Suprapubic skin (tissue), 4 donors: ENCODE results near the gene DPM1.

ENCODE experiments used
- CTCF ChIP-seq, 2 donors: fragments of 200-600 bp in 1 of 2; fragments of 450-650 bp in 1 of 2; sonication (generic) in 1 of 2; IDR thresholded peaks; one replicate each; pipeline ENCODE4 v1.5.1; 2016 to 2019; ENCODE audit warnings: antibody characterized with exemption in 2 of 2, mild to moderate bottlenecking in 1 of 2, moderate library complexity in 1 of 2
- EP300 ChIP-seq: sonication (generic); formaldehyde crosslinking; IDR thresholded peaks from one replicate; pipeline ENCODE4 v1.6.1; 2017; ENCODE audit warnings: antibody characterized with exemption
- POLR2AphosphoS5 ChIP-seq, 3 donors: sonication (generic); formaldehyde crosslinking; IDR thresholded peaks; one replicate each; pipeline ENCODE4 v1.6.1; 2017; ENCODE audit warnings: antibody characterized with exemption in 3 of 3

GRCh38 chr20:50969912-50970311 lies 11.6 kb upstream of the DPM1 start:
- TF ChIP-seq CTCF (IDR thresholded peaks at IDR 0.05) (no peak), EP300 (no peak), POLR2AphosphoS5 (IDR thresholded peaks at IDR 0.05) (no peak)
